Kidney glomerular epithelial cell (primary cell): ENCODE data around the gene FMO1.
"Not testable (repeated sequence)": the region's sequence is repeated elsewhere in the genome, so short reads cannot be mapped to it uniquely, and the experiment has no call there.

Source experiments
- DNase-seq: peaks from one replicate; lab custom pipeline; 2025; lab: John Stamatoyannopoulos, UW

FMO1 gene

GRCh38 chr1:171280599-171280998, 32.3 kb downstream of the FMO1 start:
- no peak for DNase-seq

- peak; percentile 61 for DNase-seq
Observed at GRCh38 chr1:171286032-171286705, 37.9 kb downstream of the FMO1 start.

- DNase-seq, result no peak
Observed at GRCh38 chr1:171290621-171291020, 42.3 kb downstream of the FMO1 start.

- no peak for DNase-seq
Observed at GRCh38 chr1:171292799-171293198, 44.5 kb downstream of the FMO1 start.

- not testable (repeated sequence) for DNase-seq
Observed at GRCh38 chr1:171295383-171295782, 47.1 kb downstream of the FMO1 start.

- DNase-seq, result no peak
Observed at GRCh38 chr1:171295821-171296220, 47.5 kb downstream of the FMO1 start.

GRCh38 chr1:171296897-171297296, 48.6 kb downstream of the FMO1 start:
- no peak for DNase-seq

GRCh38 chr1:171298696-171299095, 50.4 kb downstream of the FMO1 start:
- no peak for DNase-seq

GRCh38 chr1:171299342-171299741, 51.0 kb downstream of the FMO1 start:
- DNase-seq, result no peak

- no peak for DNase-seq
Observed at GRCh38 chr1:171300401-171300800, 52.1 kb downstream of the FMO1 start.

- no peak for DNase-seq
Observed at GRCh38 chr1:171310661-171311087, 62.4 kb downstream of the FMO1 start.

GRCh38 chr1:171311771-171312558, 63.7 kb downstream of the FMO1 start:
- no peak for DNase-seq

GRCh38 chr1:171313319-171313834, 65.1 kb downstream of the FMO1 start:
- no peak for DNase-seq

- peak; percentile 100 for DNase-seq
Observed at GRCh38 chr1:171313835-171314320, 65.6 kb downstream of the FMO1 start, which contains the start of gene FMO4. FMO4 (plus strand) TSS chr1:171314183; CDS start chr1:171319826, 5,643 bp downstream.

GRCh38 chr1:171329251-171329650, 81.0 kb downstream of the FMO1 start:
- no peak for DNase-seq

GRCh38 chr1:171334024-171334640, 85.8 kb downstream of the FMO1 start:
- no peak for DNase-seq
